GM19452 (cell line): Measurements from ENCODE around the gene SMARCC2.
A peak's percentile ranks its signal among the peaks of the same experiment; 100 is the strongest.
"Not testable (repeated sequence)": the region's sequence is repeated elsewhere in the genome, so short reads cannot be mapped to it uniquely, and the experiment has no call there.

ENCODE experiments used
- ATAC-seq: cut with Tn5 transposase; IDR thresholded peaks from one replicate; pipeline ENCODE4 v1.9.1; 2021; ENCODE audit not compliant: unreplicated experiment

The SMARCC2 gene

GRCh38 chr12:56212361-56212760, 23.1 kb upstream of the SMARCC2 start:
- no peak for ATAC-seq

- ATAC-seq = no peak
Measured at GRCh38 chr12:56208006-56208405, 18.7 kb upstream of the SMARCC2 start.

- ATAC-seq = no peak
Measured at GRCh38 chr12:56206452-56207166, 17.3 kb upstream of the SMARCC2 start.

GRCh38 chr12:56205445-56205844, 16.2 kb upstream of the SMARCC2 start:
- ATAC-seq = no peak

- ATAC-seq = no peak
Measured at GRCh38 chr12:56204275-56204674, 15.0 kb upstream of the SMARCC2 start.

GRCh38 chr12:56202838-56203237, 13.6 kb upstream of the SMARCC2 start:
- ATAC-seq = no peak

- ATAC-seq = no peak
Measured at GRCh38 chr12:56202366-56202765, 13.1 kb upstream of the SMARCC2 start.

GRCh38 chr12:56198836-56199235, 9.6 kb upstream of the SMARCC2 start:
- no peak for ATAC-seq

GRCh38 chr12:56197921-56198635, 8.8 kb upstream of the SMARCC2 start:
- no peak for ATAC-seq

- ATAC-seq = not testable (repeated sequence)
Measured at GRCh38 chr12:56196818-56197550, 7.7 kb upstream of the SMARCC2 start.

GRCh38 chr12:56193025-56193578, 3.8 kb upstream of the SMARCC2 start:
- ATAC-seq = no peak

GRCh38 chr12:56192582-56192981, 3.3 kb upstream of the SMARCC2 start:
- no peak for ATAC-seq

- no peak for ATAC-seq
Measured at GRCh38 chr12:56190695-56191155, 1.4 kb upstream of the SMARCC2 start.

GRCh38 chr12:56189918-56190694, 823 bp upstream of the SMARCC2 start:
- peak; percentile 30 for ATAC-seq

- no peak for ATAC-seq
Measured at GRCh38 chr12:56188778-56189098, 545 bp downstream of the SMARCC2 start.

GRCh38 chr12:56188131-56188777, 1.0 kb downstream of the SMARCC2 start:
- ATAC-seq = no peak

- ATAC-seq = no peak
Measured at GRCh38 chr12:56186957-56187356, 2.3 kb downstream of the SMARCC2 start.

- no peak for ATAC-seq
Measured at GRCh38 chr12:56178347-56178746, 10.9 kb downstream of the SMARCC2 start.

GRCh38 chr12:56172839-56173238, 16.4 kb downstream of the SMARCC2 start:
- ATAC-seq = no peak

- no peak for ATAC-seq
Measured at GRCh38 chr12:56169229-56169759, 20.0 kb downstream of the SMARCC2 start.
